K562 (cell line): ENCODE data around the gene PBXIP1. TPM values are rescaled to one million over a fixed set of nuclear protein-coding genes. Genes with fewer than 3 reads are reported as not detected.

Source experiments
- CBX2 ChIP-seq: fragments of 200-600 bp; sonication (generic); IDR thresholded peaks from one replicate; pipeline ENCODE4 v1.6.1; 2012; ENCODE audit warnings: mild to moderate bottlenecking, low read length, inconsistent platforms; ENCODE audit not compliant: insufficient read depth, poor library complexity, severe bottlenecking
- DEAF1 ChIP-seq: fragments of 450-650 bp; formaldehyde crosslinking; IDR thresholded peaks from 2 replicates; pipeline ENCODE4 v1.4.0; 2020; ENCODE audit warnings: mild to moderate bottlenecking, moderate library complexity
- ETV6 ChIP-seq, 3 experiments: fragments of 150-350 bp in 1 of 3; sonication (generic) in 1 of 3; formaldehyde crosslinking in 1 of 3; IDR thresholded peaks; 2 replicates each; pipeline versions ENCODE4 v1.6.1 to v1.8.0; 2014 to 2022; ENCODE audit warnings: borderline replicate concordance in 2 of 3, low read depth in 2 of 3, antibody characterized with exemption in 1 of 3, low read length in 1 of 3, mild to moderate bottlenecking in 1 of 3, missing genetic modification reagents in 1 of 3
- KLF13 ChIP-seq: fragments of 450-650 bp; IDR thresholded peaks from 2 replicates; pipeline ENCODE4 v1.6.1; 2016; ENCODE audit warnings: missing genetic modification characterization, low read depth, mild to moderate bottlenecking, missing compliant biosample characterization, moderate library complexity, borderline replicate concordance
- SRSF1 ChIP-seq: fragments of 200-400 bp; formaldehyde crosslinking; IDR thresholded peaks from 2 replicates; pipeline ENCODE4 v1.6.1; 2017; ENCODE audit warnings: mild to moderate bottlenecking, low read depth, low read length, moderate library complexity
- TFE3 ChIP-seq: fragments of 450-650 bp; formaldehyde crosslinking; IDR thresholded peaks from 2 replicates; pipeline ENCODE4 v1.4.0; 2020; ENCODE audit warnings: mild to moderate bottlenecking, mixed read lengths
- ZBTB40 ChIP-seq, 2 experiments: fragments of 450-650 bp in 1 of 2; sonication (generic) in 1 of 2; formaldehyde crosslinking in 1 of 2; IDR thresholded peaks; 2 replicates each; pipeline versions ENCODE4 v1.7.1 to v1.9.0; 2016 to 2022; ENCODE audit warnings: inconsistent platforms in 1 of 2, mild to moderate bottlenecking in 1 of 2, missing genetic modification reagents in 1 of 2
- ZNF280B ChIP-seq: fragments of 250-450 bp; sonication (Bioruptor Pico); IDR thresholded peaks from 2 replicates; pipeline ENCODE4 v1.5.1; 2021; ENCODE audit warnings: mild to moderate bottlenecking
- polyA plus RNA-seq, 8 experiments: library from polyadenylated mRNA; depleted of rRNA in 4 of 8; stranded (reverse) in 5 of 8; unstranded in 3 of 8; fragments of >200 nt; fragmentation: Nextera tagmentation in 2 of 8; fragmentation: Illumina TruSeq in 1 of 8; extraction: Ambion mirVana in 2 of 8; extraction: Trizol in 1 of 8; gene quantifications; 2 replicates each; pipeline versions ENCODE4 v1.2.1 to v1.2.3, GENCODE V29; 2011 to 2014; ENCODE audit warnings: inconsistent platforms in 1 of 8, missing spikeins in 1 of 8
- total RNA-seq, 7 experiments: library from RNA; depleted of rRNA in 6 of 7; stranded (reverse); fragments of >200 nt in 6 of 7; fragmentation: Illumina TruSeq in 2 of 7; extraction: Trizol in 2 of 7; gene quantifications; 2 replicates each; pipeline versions ENCODE4 v1.2.1 to v1.2.3, GENCODE V29; 2011 to 2021; ENCODE audit warnings: low replicate concordance in 1 of 7

Gene PBXIP1
- total and polyA plus RNA-seq, 9 of the 15 experiments (the other 6 are each of a cell fraction or from before 2014, with no cell fraction given) = 0.13 to 8.3 (median 5.8) TPM

- TF ChIP-seq ZBTB40 (IDR thresholded peaks at IDR 0.05) (peak; percentile 97), ZBTB40 (CRISPR knock-in tag; IDR thresholded peaks at IDR 0.05) (no peak), DEAF1 (CRISPR knock-in tag) (0 out of 2 replicates have a peak, but pooled peaks have one; percentile 31), ETV6 (IDR thresholded peaks at IDR 0.05; ENCODE audit: borderline replicate concordance in 1 of 2, low read depth in 2 of 2, low read length in 1 of 2) (no peak), ETV6 (CRISPR knock-in tag; IDR thresholded peaks at IDR 0.05; ENCODE audit: borderline replicate concordance) (0 out of 2 replicates have a peak, but pooled peaks have one; percentile 31), ZNF280B (CRISPR knock-in tag) (no peak), CBX2 (no peak), KLF13 (tag) (no peak), TFE3 (CRISPR knock-in tag) (peak; percentile 85), SRSF1 (no peak)
Measured at GRCh38 chr1:154982897-154983648, 27.2 kb upstream of the PBXIP1 start, which contains the start of gene FLAD1 (continued).
